ENCODE data around the gene CPN2. TPM values are rescaled to one million over a fixed set of nuclear protein-coding genes. Genes with fewer than 3 reads are reported as not detected.

CPN2 gene
- total and polyA plus RNA-seq, 10 of the 15 experiments (the other 5 are each of a cell fraction or from before 2014, with no cell fraction given): not detected

DNA sequence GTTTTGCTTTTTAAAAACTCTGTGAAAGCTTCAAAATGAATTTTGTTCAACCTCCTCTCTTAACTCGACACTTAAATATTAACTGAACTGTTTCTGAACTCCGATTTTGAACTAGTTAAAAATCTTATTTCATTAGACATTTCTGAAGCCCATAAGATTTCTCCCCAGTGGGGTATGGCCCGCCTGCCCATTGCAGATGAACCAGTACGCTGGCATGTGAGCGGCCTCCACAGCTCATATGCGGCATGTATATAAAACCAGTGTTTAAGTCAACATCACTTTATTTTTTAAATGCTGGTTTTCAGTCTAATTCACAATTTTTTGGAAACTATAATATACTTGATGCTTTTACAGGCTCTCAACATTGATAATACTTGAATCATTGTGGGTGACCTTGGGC, 50.2 kb downstream of the CPN2 start (continued):
- TF ChIP-seq, protein P1, sequence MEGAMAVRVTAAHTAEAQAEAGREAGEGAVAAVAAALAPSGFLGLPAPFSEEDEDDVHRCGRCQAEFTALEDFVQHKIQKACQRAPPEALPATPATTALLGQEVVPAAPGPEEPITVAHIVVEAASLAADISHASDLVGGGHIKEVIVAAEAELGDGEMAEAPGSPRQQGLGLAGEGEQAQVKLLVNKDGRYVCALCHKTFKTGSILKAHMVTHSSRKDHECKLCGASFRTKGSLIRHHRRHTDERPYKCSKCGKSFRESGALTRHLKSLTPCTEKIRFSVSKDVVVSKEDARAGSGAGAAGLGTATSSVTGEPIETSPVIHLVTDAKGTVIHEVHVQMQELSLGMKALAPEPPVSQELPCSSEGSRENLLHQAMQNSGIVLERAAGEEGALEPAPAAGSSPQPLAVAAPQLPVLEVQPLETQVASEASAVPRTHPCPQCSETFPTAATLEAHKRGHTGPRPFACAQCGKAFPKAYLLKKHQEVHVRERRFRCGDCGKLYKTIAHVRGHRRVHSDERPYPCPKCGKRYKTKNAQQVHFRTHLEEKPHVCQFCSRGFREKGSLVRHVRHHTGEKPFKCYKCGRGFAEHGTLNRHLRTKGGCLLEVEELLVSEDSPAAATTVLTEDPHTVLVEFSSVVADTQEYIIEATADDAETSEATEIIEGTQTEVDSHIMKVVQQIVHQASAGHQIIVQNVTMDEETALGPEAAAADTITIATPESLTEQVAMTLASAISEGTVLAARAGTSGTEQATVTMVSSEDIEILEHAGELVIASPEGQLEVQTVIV (IDR thresholded peaks at IDR 0.05; ENCODE audit: borderline replicate concordance, partially characterized antibody): no peak
- TF ChIP-seq CBX3 (IDR thresholded peaks at IDR 0.05; ENCODE audit: borderline replicate concordance, low read depth) (no peak), MTA3 (IDR thresholded peaks at IDR 0.05; ENCODE audit: borderline replicate concordance, low read length) (no peak), MEF2B (IDR thresholded peaks at IDR 0.05; ENCODE audit: partially characterized antibody, poor library complexity, severe bottlenecking) (no peak), NR2C1 (IDR thresholded peaks at IDR 0.05) (no peak)
- TF ChIP-seq, protein P2, sequence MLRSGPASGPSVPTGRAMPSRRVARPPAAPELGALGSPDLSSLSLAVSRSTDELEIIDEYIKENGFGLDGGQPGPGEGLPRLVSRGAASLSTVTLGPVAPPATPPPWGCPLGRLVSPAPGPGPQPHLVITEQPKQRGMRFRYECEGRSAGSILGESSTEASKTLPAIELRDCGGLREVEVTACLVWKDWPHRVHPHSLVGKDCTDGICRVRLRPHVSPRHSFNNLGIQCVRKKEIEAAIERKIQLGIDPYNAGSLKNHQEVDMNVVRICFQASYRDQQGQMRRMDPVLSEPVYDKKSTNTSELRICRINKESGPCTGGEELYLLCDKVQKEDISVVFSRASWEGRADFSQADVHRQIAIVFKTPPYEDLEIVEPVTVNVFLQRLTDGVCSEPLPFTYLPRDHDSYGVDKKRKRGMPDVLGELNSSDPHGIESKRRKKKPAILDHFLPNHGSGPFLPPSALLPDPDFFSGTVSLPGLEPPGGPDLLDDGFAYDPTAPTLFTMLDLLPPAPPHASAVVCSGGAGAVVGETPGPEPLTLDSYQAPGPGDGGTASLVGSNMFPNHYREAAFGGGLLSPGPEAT (IDR thresholded peaks at IDR 0.05; ENCODE audit: low read depth): no peak

DNA sequence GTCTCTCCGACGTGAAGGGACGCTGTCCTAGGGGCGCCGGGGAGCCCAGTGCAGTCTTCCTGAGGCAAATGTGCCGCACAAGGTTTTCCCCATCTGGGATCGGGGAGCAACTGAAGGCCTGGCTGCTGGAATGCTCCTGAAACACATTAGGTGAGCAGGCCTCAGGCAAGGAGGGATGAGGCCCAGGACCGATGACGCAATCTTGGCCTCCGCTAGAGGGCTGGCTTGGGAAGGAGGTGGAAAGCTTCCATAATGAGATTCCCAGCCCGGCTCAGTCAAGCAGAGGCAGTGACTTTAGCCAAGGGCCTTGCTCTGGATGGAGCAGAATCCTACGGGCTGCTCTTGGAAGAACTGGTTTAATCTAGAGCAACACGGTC, 50.8 kb downstream of the CPN2 start:
- DNase-seq (ENCODE audit: low read depth, low spot score) (no peak), ATAC-seq (no peak), FAIRE-seq (no peak)
- 91% methylated on average over 13 of the region's 13 CpGs for WGBS (ENCODE audit: insufficient coverage, insufficient replicate concordance, low lambda C conversion rate, missing lambda C conversion rate)
- ChIA-PET SMC1A (ENCODE audit: uncharacterized antibody, unreplicated experiment) (no interaction called here), POLR2A (no interaction called here), RAD21 (ENCODE audit: unreplicated experiment) (no interaction called here), CTCF (no interaction called here)
- Histone ChIP-seq H3K36me3 (ENCODE audit: control insufficient read depth in 2 of 2, insufficient read depth in 2 of 2, low read length in 1 of 2) (no peaks in the 10 kb centered on the region), H3K4me1 (ENCODE audit: control insufficient read depth, insufficient read depth, low read length) (peaks cover 4% of the 10 kb centered on the region), H2AFZ (ENCODE audit: control insufficient read depth, low read depth, low read length) (no peak overlapping the region), H4K20me1 (ENCODE audit: control insufficient read depth, insufficient read depth) (no peaks in the 10 kb centered on the region), H3K79me2 (ENCODE audit: control insufficient read depth, insufficient read depth, low read length) (no peaks in the 10 kb centered on the region), H3K4me3 (no peak overlapping the region), H3K27ac (ENCODE audit: control insufficient read depth, insufficient read depth) (no peak overlapping the region), H3K27me3 (replicated peaks in 1 of 2; ENCODE audit: control insufficient read depth in 2 of 2, insufficient read depth in 2 of 2, low read length in 1 of 2) (no peaks in the 10 kb centered on the region), H3K9me3 (replicated peaks; ENCODE audit: control insufficient read depth, insufficient read depth, low read length) (no peaks in the 10 kb centered on the region; the same call in 2 of the 3 replicates), H3K9ac (ENCODE audit: control insufficient read depth, insufficient read depth, low read length) (no peak overlapping the region), H3K4me2 (ENCODE audit: control insufficient read depth, insufficient read depth) (no peak overlapping the region)
- in situ Hi-C loops (cut with MboI) (no loop called here), intact Hi-C loops (cut with micrococcal nuclease; ENCODE audit: unreplicated experiment) (no loop called here)
- BruUV-seq (replicated peaks): no TSS peak
- no peak for TF ChIP-seq FOXK2 (IDR thresholded peaks at IDR 0.05)
